Activated CD4-positive, alpha-beta T cell treated with anti-CD3 and anti-CD28 coated beads, Interleukin-2, amount 50 U/mL, for 1 hour (primary cell): Measurements from ENCODE around the gene HOXB8.
A peak's percentile ranks its signal among the peaks of the same experiment; 100 is the strongest.

Source experiments
- DNase-seq: peaks from one replicate; pipeline ENCODE4 v3.0.0-alpha.2; 2020

The HOXB8 gene

GRCh38 chr17:48624544-48625494 is 9.7 kb upstream of the HOXB8 start:
- no peak for DNase-seq

- DNase-seq, result no peak
Observed at GRCh38 chr17:48624118-48624517, 9.0 kb upstream of the HOXB8 start.

GRCh38 chr17:48623583-48623982 is 8.5 kb upstream of the HOXB8 start:
- no peak for DNase-seq

- DNase-seq, result no peak
Observed at GRCh38 chr17:48622857-48623256, 7.8 kb upstream of the HOXB8 start.

GRCh38 chr17:48621410-48622392 is 6.6 kb upstream of the HOXB8 start:
- DNase-seq, result no peak

GRCh38 chr17:48620461-48621139 is 5.5 kb upstream of the HOXB8 start:
- no peak for DNase-seq

- DNase-seq, result no peak
Observed at GRCh38 chr17:48619826-48620449, 4.8 kb upstream of the HOXB8 start.

- peak; percentile 84 for DNase-seq
Observed at GRCh38 chr17:48618256-48618896, 3.3 kb upstream of the HOXB8 start.

GRCh38 chr17:48617471-48618255 is 2.6 kb upstream of the HOXB8 start:
- no peak for DNase-seq

GRCh38 chr17:48616717-48617470 is 1.8 kb upstream of the HOXB8 start:
- no peak for DNase-seq

- DNase-seq, result no peak
Observed at GRCh38 chr17:48615963-48616716, 1.0 kb upstream of the HOXB8 start.

- peak; percentile 29 for DNase-seq
Observed at GRCh38 chr17:48613862-48614694, 1.0 kb downstream of the HOXB8 start.

GRCh38 chr17:48612854-48613691 is 2.0 kb downstream of the HOXB8 start:
- peak; percentile 43 for DNase-seq

- DNase-seq, result no peak
Observed at GRCh38 chr17:48612456-48612853, 2.6 kb downstream of the HOXB8 start.

GRCh38 chr17:48611681-48612455 is 3.2 kb downstream of the HOXB8 start:
- no peak for DNase-seq

- no peak for DNase-seq
Observed at GRCh38 chr17:48611213-48611612, 3.9 kb downstream of the HOXB8 start.
